ENCODE measurements around the gene KRT2. TPM values are rescaled to one million over a fixed set of nuclear protein-coding genes. Genes with fewer than 3 reads are reported as not detected.

KRT2 gene
- total and polyA plus RNA-seq, 9 of the 15 experiments (the other 6 are each of a cell fraction or from before 2014, with no cell fraction given), result 0.03 to 0.69 (median 0.07) TPM; not detected in 2

DNA sequence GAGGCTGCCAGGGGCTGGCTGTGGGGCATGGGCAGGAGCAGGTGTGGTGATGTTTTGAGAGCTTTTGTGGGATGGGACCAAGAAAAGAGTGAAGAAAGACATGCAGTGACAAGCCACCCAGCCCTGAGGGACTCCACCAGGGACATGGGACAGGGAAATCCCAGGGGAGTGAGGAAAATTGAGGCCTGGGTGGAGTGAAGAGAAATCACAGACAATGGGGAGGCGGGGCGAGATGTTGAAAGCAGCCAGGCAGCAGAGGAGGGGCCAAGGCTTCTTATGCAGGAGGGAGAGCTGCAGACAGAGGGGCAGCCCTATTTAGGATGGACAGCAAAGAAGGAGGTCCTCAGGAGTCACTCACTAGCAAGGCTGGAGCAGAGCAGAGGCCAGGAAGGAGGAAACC lies 32.4 kb upstream of the KRT2 start:
- CTCF ChIA-PET (ENCODE audit: low intra/inter-chr PET ratio), result no interaction called here
- POLR2A ChIA-PET, result interaction anchor here (0.7 kb wide), 1 partner anchor 50 kb away, joined by 3 read pairs; no protein-coding TSS in a partner anchor
- no peak for DNase-seq (ENCODE audit: extremely low read depth in 1 of 4, low spot score in 3 of 4)
- H3K36me3 ChIP-seq (ENCODE audit: control insufficient read depth, insufficient read depth, low read length), result no peaks in the 10 kb centered on the region
- no peaks in the 10 kb centered on the region for H3K4me1 ChIP-seq (replicated peaks in 1 of 2; ENCODE audit: control insufficient read depth in 2 of 2, insufficient read depth in 2 of 2, low read length in 2 of 2)
- BruUV-seq (replicated peaks), result no TSS peak
- WGBS (ENCODE audit: insufficient coverage, low coverage, missing lambda C conversion rate), result 6% methylated on average over 2 of the region's 2 CpGs
- H3K27ac ChIP-seq (ENCODE audit: extremely low read depth, low read depth, low read length), result no peak overlapping the region
- no peak for TF ChIP-seq ZNF408 (CRISPR knock-in tag; IDR thresholded peaks at IDR 0.05; ENCODE audit: low read depth)
- no peak for TF ChIP-seq ZNF449 (CRISPR knock-in tag; IDR thresholded peaks at IDR 0.05)
- TF ChIP-seq, protein P1, sequence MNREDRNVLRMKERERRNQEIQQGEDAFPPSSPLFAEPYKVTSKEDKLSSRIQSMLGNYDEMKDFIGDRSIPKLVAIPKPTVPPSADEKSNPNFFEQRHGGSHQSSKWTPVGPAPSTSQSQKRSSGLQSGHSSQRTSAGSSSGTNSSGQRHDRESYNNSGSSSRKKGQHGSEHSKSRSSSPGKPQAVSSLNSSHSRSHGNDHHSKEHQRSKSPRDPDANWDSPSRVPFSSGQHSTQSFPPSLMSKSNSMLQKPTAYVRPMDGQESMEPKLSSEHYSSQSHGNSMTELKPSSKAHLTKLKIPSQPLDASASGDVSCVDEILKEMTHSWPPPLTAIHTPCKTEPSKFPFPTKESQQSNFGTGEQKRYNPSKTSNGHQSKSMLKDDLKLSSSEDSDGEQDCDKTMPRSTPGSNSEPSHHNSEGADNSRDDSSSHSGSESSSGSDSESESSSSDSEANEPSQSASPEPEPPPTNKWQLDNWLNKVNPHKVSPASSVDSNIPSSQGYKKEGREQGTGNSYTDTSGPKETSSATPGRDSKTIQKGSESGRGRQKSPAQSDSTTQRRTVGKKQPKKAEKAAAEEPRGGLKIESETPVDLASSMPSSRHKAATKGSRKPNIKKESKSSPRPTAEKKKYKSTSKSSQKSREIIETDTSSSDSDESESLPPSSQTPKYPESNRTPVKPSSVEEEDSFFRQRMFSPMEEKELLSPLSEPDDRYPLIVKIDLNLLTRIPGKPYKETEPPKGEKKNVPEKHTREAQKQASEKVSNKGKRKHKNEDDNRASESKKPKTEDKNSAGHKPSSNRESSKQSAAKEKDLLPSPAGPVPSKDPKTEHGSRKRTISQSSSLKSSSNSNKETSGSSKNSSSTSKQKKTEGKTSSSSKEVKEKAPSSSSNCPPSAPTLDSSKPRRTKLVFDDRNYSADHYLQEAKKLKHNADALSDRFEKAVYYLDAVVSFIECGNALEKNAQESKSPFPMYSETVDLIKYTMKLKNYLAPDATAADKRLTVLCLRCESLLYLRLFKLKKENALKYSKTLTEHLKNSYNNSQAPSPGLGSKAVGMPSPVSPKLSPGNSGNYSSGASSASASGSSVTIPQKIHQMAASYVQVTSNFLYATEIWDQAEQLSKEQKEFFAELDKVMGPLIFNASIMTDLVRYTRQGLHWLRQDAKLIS (CRISPR knock-in tag; IDR thresholded peaks at IDR 0.05), result no peak
- TF ChIP-seq RHOXF2B (CRISPR knock-in tag; conservative IDR thresholded peaks at IDR 0.05), result no peak
- TF ChIP-seq NFIC (IDR thresholded peaks at IDR 0.05), result no peak
- ATAC-seq, result no peak
- no peak overlapping the region for H2AFZ ChIP-seq (ENCODE audit: low read depth, low read length)
- no peaks in the 10 kb centered on the region for H3K9me1 ChIP-seq (ENCODE audit: control insufficient read depth, insufficient read depth, low read length)
- H4K20me1 ChIP-seq (replicated peaks; ENCODE audit: control insufficient read depth, insufficient read depth, low read length), result no peaks in the 10 kb centered on the region
- H3K79me2 ChIP-seq (ENCODE audit: control insufficient read depth, insufficient read depth, low read length), result no peaks in the 10 kb centered on the region
- no peaks in the 10 kb centered on the region for H3K9me3 ChIP-seq (replicated peaks; ENCODE audit: control insufficient read depth, insufficient read depth, low read depth, low read length)
- H3K9ac ChIP-seq (ENCODE audit: insufficient read depth in 1 of 2, low read depth in 2 of 2, low read length in 2 of 2), result no peak overlapping the region
- in situ Hi-C loops (cut with MboI) (no loop called here), intact Hi-C loops (cut with micrococcal nuclease) (no loop called here)
- peaks cover 19 to 55% of the 10 kb centered on the region in 2 experiments for H3K27me3 ChIP-seq (ENCODE audit: control insufficient read depth in 2 of 2, insufficient read depth in 2 of 2, low read length in 2 of 2)
- FAIRE-seq, result no peak
- H3K4me2 ChIP-seq (ENCODE audit: insufficient read depth, low read length), result no peak overlapping the region
- H3K4me3 ChIP-seq, result no peak overlapping the region

Measured in K562 (cell line).